Measurements from ENCODE around the gene EPB41L3.

The EPB41L3 gene

DNA sequence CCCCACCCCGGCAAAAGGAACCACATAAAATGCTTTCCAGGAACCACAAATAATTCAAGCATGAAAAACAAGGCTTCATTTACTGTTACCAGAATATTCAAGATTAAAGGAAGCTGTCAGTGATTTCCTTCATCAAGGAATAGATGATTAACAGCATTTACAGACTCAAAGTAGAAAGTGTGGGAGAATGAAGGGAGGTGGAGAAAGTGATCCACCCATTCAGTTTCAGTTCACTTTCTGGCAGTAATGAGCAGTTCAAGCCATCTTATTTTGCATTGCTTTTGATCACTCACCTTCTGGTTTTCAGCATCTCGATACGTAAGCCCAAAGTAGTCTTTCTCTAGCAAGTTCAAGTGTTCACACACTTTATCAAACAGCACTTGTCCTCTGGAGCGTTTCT is 99.0 kb downstream of the EPB41L3 start:
- no peak for ATAC-seq

DNA sequence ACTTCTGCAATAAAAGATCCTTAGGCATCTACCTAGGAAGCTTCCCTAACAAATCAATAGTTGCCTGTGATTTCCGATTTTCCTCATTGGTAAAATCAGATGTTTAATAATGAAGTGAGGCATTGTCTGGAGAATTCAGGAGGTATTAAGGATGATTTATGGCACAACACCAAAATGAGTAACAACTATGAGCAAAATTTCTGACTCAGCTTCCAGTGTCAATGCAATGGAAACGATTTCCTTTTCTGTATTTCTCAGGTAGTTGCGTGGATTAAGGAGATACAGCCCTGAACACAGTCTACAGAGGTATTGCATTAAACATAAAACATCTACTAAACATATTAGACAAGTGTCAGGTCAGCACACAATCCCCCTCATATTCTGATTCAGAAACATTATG is 99.5 kb downstream of the EPB41L3 start:
- TF ChIP-seq ZNF565 (CRISPR knock-in tag; conservative IDR thresholded peaks at IDR 0.05; ENCODE audit: low read depth) (no peak), RARB (CRISPR knock-in tag; IDR thresholded peaks at IDR 0.05) (no peak), ARNTL (CRISPR knock-in tag; IDR thresholded peaks at IDR 0.05; ENCODE audit: borderline replicate concordance, low read depth) (no peak), ZFP3 (CRISPR knock-in tag; IDR thresholded peaks at IDR 0.05) (no peak), ISL1 (CRISPR knock-in tag; IDR thresholded peaks at IDR 0.05) (no peak), ZFP30 (CRISPR knock-in tag; IDR thresholded peaks at IDR 0.05) (no peak), PPARA (CRISPR knock-in tag; IDR thresholded peaks at IDR 0.05; ENCODE audit: borderline replicate concordance) (no peak), TCF4 (CRISPR knock-in tag; IDR thresholded peaks at IDR 0.05; ENCODE audit: borderline replicate concordance) (no peak)
- TF ChIP-seq, protein P1, sequence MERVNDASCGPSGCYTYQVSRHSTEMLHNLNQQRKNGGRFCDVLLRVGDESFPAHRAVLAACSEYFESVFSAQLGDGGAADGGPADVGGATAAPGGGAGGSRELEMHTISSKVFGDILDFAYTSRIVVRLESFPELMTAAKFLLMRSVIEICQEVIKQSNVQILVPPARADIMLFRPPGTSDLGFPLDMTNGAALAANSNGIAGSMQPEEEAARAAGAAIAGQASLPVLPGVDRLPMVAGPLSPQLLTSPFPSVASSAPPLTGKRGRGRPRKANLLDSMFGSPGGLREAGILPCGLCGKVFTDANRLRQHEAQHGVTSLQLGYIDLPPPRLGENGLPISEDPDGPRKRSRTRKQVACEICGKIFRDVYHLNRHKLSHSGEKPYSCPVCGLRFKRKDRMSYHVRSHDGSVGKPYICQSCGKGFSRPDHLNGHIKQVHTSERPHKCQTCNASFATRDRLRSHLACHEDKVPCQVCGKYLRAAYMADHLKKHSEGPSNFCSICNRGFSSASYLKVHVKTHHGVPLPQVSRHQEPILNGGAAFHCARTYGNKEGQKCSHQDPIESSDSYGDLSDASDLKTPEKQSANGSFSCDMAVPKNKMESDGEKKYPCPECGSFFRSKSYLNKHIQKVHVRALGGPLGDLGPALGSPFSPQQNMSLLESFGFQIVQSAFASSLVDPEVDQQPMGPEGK (CRISPR knock-in tag; IDR thresholded peaks at IDR 0.05; ENCODE audit: borderline replicate concordance): no peak
- TF ChIP-seq, protein P2, sequence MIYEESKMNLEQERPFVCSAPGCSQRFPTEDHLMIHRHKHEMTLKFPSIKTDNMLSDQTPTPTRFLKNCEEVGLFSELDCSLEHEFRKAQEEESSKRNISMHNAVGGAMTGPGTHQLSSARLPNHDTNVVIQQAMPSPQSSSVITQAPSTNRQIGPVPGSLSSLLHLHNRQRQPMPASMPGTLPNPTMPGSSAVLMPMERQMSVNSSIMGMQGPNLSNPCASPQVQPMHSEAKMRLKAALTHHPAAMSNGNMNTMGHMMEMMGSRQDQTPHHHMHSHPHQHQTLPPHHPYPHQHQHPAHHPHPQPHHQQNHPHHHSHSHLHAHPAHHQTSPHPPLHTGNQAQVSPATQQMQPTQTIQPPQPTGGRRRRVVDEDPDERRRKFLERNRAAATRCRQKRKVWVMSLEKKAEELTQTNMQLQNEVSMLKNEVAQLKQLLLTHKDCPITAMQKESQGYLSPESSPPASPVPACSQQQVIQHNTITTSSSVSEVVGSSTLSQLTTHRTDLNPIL (CRISPR knock-in tag; IDR thresholded peaks at IDR 0.05; ENCODE audit: low read depth): no peak
- TF ChIP-seq, protein P3, sequence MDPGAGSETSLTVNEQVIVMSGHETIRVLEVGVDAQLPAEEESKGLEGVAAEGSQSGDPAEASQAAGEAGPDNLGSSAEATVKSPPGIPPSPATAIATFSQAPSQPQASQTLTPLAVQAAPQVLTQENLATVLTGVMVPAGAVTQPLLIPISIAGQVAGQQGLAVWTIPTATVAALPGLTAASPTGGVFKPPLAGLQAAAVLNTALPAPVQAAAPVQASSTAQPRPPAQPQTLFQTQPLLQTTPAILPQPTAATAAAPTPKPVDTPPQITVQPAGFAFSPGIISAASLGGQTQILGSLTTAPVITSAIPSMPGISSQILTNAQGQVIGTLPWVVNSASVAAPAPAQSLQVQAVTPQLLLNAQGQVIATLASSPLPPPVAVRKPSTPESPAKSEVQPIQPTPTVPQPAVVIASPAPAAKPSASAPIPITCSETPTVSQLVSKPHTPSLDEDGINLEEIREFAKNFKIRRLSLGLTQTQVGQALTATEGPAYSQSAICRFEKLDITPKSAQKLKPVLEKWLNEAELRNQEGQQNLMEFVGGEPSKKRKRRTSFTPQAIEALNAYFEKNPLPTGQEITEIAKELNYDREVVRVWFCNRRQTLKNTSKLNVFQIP (CRISPR knock-in tag; IDR thresholded peaks at IDR 0.05; ENCODE audit: borderline replicate concordance, low read depth): no peak
- TF ChIP-seq, protein P4, sequence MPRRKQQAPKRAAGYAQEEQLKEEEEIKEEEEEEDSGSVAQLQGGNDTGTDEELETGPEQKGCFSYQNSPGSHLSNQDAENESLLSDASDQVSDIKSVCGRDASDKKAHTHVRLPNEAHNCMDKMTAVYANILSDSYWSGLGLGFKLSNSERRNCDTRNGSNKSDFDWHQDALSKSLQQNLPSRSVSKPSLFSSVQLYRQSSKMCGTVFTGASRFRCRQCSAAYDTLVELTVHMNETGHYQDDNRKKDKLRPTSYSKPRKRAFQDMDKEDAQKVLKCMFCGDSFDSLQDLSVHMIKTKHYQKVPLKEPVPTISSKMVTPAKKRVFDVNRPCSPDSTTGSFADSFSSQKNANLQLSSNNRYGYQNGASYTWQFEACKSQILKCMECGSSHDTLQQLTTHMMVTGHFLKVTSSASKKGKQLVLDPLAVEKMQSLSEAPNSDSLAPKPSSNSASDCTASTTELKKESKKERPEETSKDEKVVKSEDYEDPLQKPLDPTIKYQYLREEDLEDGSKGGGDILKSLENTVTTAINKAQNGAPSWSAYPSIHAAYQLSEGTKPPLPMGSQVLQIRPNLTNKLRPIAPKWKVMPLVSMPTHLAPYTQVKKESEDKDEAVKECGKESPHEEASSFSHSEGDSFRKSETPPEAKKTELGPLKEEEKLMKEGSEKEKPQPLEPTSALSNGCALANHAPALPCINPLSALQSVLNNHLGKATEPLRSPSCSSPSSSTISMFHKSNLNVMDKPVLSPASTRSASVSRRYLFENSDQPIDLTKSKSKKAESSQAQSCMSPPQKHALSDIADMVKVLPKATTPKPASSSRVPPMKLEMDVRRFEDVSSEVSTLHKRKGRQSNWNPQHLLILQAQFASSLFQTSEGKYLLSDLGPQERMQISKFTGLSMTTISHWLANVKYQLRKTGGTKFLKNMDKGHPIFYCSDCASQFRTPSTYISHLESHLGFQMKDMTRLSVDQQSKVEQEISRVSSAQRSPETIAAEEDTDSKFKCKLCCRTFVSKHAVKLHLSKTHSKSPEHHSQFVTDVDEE (CRISPR knock-in tag; IDR thresholded peaks at IDR 0.05): no peak
- TF ChIP-seq, protein P5, sequence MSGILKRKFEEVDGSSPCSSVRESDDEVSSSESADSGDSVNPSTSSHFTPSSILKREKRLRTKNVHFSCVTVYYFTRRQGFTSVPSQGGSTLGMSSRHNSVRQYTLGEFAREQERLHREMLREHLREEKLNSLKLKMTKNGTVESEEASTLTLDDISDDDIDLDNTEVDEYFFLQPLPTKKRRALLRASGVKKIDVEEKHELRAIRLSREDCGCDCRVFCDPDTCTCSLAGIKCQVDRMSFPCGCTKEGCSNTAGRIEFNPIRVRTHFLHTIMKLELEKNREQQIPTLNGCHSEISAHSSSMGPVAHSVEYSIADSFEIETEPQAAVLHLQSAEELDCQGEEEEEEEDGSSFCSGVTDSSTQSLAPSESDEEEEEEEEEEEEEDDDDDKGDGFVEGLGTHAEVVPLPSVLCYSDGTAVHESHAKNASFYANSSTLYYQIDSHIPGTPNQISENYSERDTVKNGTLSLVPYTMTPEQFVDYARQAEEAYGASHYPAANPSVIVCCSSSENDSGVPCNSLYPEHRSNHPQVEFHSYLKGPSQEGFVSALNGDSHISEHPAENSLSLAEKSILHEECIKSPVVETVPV (CRISPR knock-in tag; IDR thresholded peaks at IDR 0.05): no peak
- no peak for ATAC-seq

More for the DNA sequence above, 99.0 kb downstream of the EPB41L3 start:
- TF ChIP-seq ZNF70 (CRISPR knock-in tag; IDR thresholded peaks at IDR 0.05) (no peak), ZC3H10 (CRISPR knock-in tag; IDR thresholded peaks at IDR 0.05) (no peak), ARNTL (CRISPR knock-in tag; IDR thresholded peaks at IDR 0.05; ENCODE audit: borderline replicate concordance, low read depth) (no peak), CSDC2 (CRISPR knock-in tag; IDR thresholded peaks at IDR 0.05) (no peak), ZFP3 (CRISPR knock-in tag; IDR thresholded peaks at IDR 0.05) (no peak), BACH2 (CRISPR knock-in tag; IDR thresholded peaks at IDR 0.05; ENCODE audit: borderline replicate concordance) (no peak), ZNF8 (CRISPR knock-in tag; IDR thresholded peaks at IDR 0.05) (no peak), ZNF565 (CRISPR knock-in tag; conservative IDR thresholded peaks at IDR 0.05; ENCODE audit: low read depth) (no peak), SNAI2 (CRISPR knock-in tag; IDR thresholded peaks at IDR 0.05) (no peak), PPARA (CRISPR knock-in tag; IDR thresholded peaks at IDR 0.05; ENCODE audit: borderline replicate concordance) (no peak)
- TF ChIP-seq, protein P5 (CRISPR knock-in tag; IDR thresholded peaks at IDR 0.05): no peak
- TF ChIP-seq, protein P3 (CRISPR knock-in tag; IDR thresholded peaks at IDR 0.05; ENCODE audit: borderline replicate concordance, low read depth): no peak
- TF ChIP-seq, protein P2 (CRISPR knock-in tag; IDR thresholded peaks at IDR 0.05; ENCODE audit: low read depth): no peak
- TF ChIP-seq, protein P4 (CRISPR knock-in tag; IDR thresholded peaks at IDR 0.05): no peak
